GM21528 (cell line): Measurements from ENCODE around the gene VANGL1.

Experiments
- ATAC-seq: cut with Tn5 transposase; IDR thresholded peaks from one replicate; pipeline ENCODE4 v1.9.1; 2021; ENCODE audit warnings: mild to moderate bottlenecking, moderate library complexity; ENCODE audit not compliant: unreplicated experiment, low FRiP score

The VANGL1 gene

DNA sequence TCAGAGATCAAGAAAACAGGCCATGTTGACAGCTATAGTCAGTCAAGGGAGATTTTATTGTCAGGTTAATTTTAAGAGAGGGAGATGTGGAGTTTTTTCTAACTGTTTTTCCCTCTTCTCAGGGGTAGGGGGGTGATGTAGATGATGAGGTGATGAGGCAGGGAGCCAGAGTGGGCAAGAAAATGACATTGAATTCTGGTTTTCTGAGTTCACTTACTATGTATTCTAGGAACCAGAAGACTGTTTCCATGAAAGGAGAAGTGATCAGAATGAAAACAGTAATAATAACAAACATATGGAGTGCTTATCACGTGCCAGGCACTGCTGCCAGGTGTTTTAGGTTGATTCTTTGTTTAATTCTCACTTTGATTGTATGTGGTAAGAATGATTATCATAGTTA, 86.6 kb downstream of the VANGL1 start:
- ATAC-seq = no peak

DNA sequence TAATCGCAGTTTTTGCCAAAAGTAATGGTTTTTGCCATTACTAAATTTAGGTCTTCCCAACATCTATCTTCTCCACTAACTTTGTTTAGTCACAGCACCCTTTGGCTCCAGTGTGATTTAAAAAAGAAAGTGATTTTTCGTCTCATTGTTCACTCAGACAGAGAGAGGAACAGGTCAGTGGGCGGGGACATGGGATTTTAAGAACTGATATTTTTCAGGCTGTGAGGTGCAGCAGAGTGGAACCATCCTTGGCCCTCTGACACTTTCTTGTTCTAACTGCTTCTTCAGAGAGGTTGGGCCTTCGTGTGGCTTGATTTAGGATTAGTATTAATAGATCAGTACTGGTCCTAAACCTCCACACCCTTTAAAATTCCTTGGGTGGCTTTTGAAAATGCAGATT, 88.0 kb downstream of the VANGL1 start:
- peak; percentile 89 for ATAC-seq

DNA sequence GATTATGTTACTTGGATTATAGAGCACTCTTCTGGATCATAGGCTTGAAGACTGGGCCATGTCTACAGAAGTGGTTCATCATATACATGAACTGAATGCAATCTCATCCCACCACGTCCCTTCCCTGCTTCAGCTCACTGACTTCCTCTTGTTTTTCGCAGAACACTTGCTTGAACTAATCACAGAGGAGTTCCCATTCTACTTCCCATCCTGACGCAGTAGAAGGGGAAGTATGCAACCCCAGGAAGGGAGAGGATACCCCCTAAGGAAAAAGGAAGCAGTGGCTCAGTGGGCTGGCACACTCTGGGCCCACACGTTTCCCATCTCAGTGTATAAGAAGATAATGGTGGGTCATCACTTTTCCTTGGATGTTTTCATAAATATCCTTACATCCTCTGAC, 90.5 kb downstream of the VANGL1 start:
- no peak for ATAC-seq

DNA sequence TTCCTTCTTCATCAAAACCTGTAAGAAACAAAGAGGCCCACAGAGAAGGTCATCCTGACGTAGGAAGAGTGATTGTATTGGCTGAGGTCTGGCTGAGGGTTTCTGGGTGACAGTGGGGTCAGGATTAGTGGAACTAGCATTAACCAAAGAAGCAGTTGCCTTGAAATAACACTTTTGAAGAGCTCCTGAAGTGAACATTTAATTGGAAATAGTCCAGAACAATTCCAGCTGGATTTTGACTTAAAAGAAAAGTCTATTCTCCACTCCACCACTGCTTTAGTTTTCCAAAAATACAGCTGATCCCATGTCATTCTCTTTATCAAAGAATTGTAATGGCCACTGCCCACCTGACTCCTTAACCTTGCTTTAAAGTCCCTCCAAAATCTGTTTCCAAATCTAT, 99.0 kb downstream of the VANGL1 start:
- no peak for ATAC-seq

DNA sequence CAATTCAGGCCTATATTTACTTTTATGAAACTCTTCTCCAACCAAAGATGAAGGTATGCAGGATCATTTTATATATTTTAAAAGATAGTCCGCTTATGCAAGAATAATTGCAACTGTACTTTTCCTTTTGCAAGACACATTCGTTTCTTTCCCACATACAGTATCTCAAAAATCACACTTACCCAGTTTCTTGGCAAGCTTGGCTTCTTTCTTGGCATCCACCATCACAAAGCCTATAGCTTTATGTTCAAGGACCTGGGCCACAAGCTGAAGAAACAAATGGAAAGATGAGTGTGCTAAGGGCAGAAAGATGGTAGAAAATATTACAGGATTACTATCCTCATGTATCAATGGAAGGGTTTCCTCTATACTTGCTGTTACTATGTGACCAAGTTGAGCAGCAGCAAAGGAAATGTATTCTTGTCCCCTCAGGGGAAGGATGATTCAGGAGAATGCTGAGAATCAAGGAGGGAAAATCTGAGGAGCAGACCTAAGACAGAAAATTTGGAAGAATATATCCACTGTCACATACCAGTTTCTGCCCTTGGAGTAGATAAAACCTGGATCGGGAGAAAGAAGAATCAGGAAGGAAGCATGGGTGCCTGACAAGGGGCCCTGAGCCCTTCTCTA, 103.0 kb downstream of the VANGL1 start:
- no peak for ATAC-seq

DNA sequence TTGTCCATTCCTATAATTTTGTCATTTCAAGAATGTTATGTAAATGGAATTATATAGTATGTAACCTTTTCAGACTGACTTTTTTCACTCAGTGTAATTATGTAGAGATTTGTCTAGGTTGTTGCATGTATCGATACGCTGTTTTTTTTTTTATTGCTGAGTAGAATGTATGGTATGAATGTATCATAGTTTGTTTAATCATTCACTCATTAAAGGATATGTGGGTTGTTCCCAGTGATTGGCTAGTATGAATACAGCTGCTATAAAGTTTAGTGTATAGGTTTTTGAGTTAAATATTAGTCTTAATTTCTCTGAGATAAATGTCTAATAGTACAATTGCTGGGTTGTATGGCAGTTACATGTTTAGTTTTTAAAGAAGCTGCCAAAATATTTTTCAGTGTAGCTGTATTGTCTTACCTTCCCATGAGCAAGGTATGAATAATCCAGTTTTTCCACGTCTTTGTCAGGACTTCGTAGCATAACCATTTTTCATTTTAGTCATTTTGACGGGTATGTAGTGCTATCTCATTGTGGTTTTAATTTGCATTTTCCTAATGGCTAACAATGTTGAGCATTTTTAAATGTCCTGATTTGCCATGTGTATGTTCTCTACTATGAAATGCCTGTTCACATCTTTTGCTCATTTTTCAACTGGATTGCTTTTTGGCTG, 104.4 kb downstream of the VANGL1 start:
- ATAC-seq = no peak
